Measurements from ENCODE around the gene DNAAF2. TPM values are rescaled to one million over a fixed set of nuclear protein-coding genes. Genes with fewer than 3 reads are reported as not detected.

Gene DNAAF2
- total RNA-seq, 2 donors from 2014 or later, result 6.8 to 8.3 TPM

- H3K36me3 ChIP-seq, result no peaks in the 10 kb centered on the region
- no peak overlapping the region for H3K9ac ChIP-seq (ENCODE audit: low read depth in 2 of 2, low read length in 2 of 2)
- H3K27me3 ChIP-seq, result no peaks in the 10 kb centered on the region
- no peak for DNase-seq
- intact Hi-C loops (cut with DNase I), result no loop called here
- no peak for TF ChIP-seq CTCF (IDR thresholded peaks at IDR 0.05)
- H3K9me3 ChIP-seq, result no peaks in the 10 kb centered on the region
- no peak overlapping the region for H3K27ac ChIP-seq
- H3K4me1 ChIP-seq, result no peaks in the 10 kb centered on the region
- no peak overlapping the region for H3K4me3 ChIP-seq
Observed at GRCh38 chr14:49614196-49614595, 20.8 kb downstream of the DNAAF2 start.

GRCh38 chr14:49612671-49613070 lies 22.4 kb downstream of the DNAAF2 start:
- Histone ChIP-seq H3K9ac (ENCODE audit: low read depth in 2 of 2, low read length in 2 of 2) (no peak overlapping the region), H3K4me1 (no peaks in the 10 kb centered on the region), H3K4me3 (no peak overlapping the region), H3K27ac (no peak overlapping the region), H3K36me3 (no peaks in the 10 kb centered on the region), H3K9me3 (no peaks in the 10 kb centered on the region), H3K27me3 (no peaks in the 10 kb centered on the region)
- no peak for DNase-seq
- no peak for TF ChIP-seq CTCF (IDR thresholded peaks at IDR 0.05)
- intact Hi-C loops (cut with DNase I), result no loop called here

GRCh38 chr14:49612251-49612650 lies 22.8 kb downstream of the DNAAF2 start:
- Histone ChIP-seq H3K27me3 (no peaks in the 10 kb centered on the region), H3K36me3 (no peaks in the 10 kb centered on the region), H3K27ac (no peak overlapping the region), H3K9me3 (no peaks in the 10 kb centered on the region), H3K4me3 (no peak overlapping the region), H3K9ac (ENCODE audit: low read depth in 2 of 2, low read length in 2 of 2) (no peak overlapping the region), H3K4me1 (no peaks in the 10 kb centered on the region)
- no peak for TF ChIP-seq CTCF (IDR thresholded peaks at IDR 0.05)
- no peak for DNase-seq
- intact Hi-C loops (cut with DNase I), result no loop called here

GRCh38 chr14:49607583-49607982 lies 27.5 kb downstream of the DNAAF2 start:
- Histone ChIP-seq H3K4me1 (no peaks in the 10 kb centered on the region), H3K4me3 (no peak overlapping the region), H3K27me3 (no peaks in the 10 kb centered on the region), H3K36me3 (no peaks in the 10 kb centered on the region), H3K27ac (peak overlapping the region; percentile 8), H3K9ac (ENCODE audit: low read depth in 2 of 2, low read length in 2 of 2) (no peak overlapping the region), H3K9me3 (no peaks in the 10 kb centered on the region)
- intact Hi-C loops (cut with DNase I), result no loop called here
- no peak for DNase-seq
- TF ChIP-seq CTCF (IDR thresholded peaks at IDR 0.05), result no peak

DNA sequence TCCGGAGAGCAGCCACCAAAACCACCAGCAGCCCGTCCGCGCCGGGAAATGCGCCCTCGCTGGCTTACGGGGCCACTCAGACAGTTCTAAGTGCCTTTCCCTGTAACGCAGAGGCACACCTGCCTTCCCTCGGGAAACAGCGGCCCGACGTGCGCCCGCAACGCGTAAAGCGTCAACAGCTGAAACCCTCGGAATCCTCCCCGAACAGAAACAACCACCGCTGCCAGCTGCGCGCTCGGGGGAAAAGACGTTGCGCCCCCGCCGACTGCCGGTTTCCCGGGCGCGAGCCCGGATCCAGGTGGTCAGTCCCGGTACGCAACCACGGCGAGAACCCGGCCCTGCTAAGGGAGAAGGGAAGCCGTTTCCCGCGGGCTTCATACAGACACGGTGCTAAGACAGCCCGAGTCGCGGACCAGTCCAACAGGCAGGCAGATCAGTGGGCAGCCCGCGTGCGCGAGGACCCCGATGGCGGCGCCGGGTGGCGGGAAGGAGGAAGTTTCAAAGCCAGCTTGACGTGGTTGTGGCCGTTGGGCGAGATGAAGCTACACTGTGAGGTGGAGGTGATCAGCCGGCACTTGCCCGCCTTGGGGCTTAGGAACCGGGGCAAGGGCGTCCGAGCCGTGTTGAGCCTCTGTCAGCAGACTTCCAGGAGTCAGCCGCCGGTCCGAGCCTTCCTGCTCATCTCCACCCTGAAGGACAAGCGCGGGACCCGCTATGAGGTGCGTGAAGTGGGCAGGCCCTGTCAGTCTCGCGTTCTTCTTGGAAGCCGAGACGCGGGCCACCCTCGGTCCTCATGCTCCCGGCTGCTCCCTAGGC lies 36.4 kb downstream of the DNAAF2 start, which contains the start of gene LRR1:
Gene LRR1, plus strand, starts transcription at position 456 of the 816 bp plus-strand sequence. Its CDS starts 81 bp downstream, at position 537.
- intact Hi-C loops (cut with DNase I), result no loop called here
- DNase-seq, result peak; percentile 91
- Histone ChIP-seq H3K27ac (peak within 1 kb of the TSS; percentile 97), H3K4me3 (peak within 1 kb of the TSS; percentile 77), H3K9ac (ENCODE audit: low read depth in 2 of 2, low read length in 2 of 2) (peak within 1 kb of the TSS; percentile 88 to 97), H3K9me3 (no peaks in the 10 kb centered on the region), H3K4me1 (no peaks in the 10 kb centered on the region), H3K27me3 (no peaks in the 10 kb centered on the region), H3K36me3 (no peaks in the 10 kb centered on the region)
- TF ChIP-seq CTCF (IDR thresholded peaks at IDR 0.05), result no peak
